Keratinocyte (primary cell): Measurements from ENCODE around the gene OR7G3. TPM values are rescaled to one million over a fixed set of nuclear protein-coding genes. Genes with fewer than 3 reads are reported as not detected.

Experiments
- DNase-seq: peaks from one replicate; pipeline ENCODE4 v3.0.0-alpha.2; 2011; ENCODE audit warnings: low read depth, missing footprints, low spot score
- FAIRE-seq: peaks from 2 replicates; lab custom pipeline; 2011; peaks lifted over from hg19 to GRCh38; lab: Jason Lieb, UNC
- H2AFZ ChIP-seq: 2 replicates; pipeline ENCODE4 v1.6.0; 2012; ENCODE audit warnings: low read length, control low read depth, inconsistent platforms; ENCODE audit not compliant: control insufficient read depth
- H3K27ac ChIP-seq: 2 replicates; pipeline ENCODE4 v1.5.1; 2011; ENCODE audit warnings: low read length; ENCODE audit not compliant: control insufficient read depth, insufficient read depth
- H3K27me3 ChIP-seq: 3 replicates; pipeline ENCODE4 v1.6.0; 2011; ENCODE audit warnings: low read length; ENCODE audit not compliant: control insufficient read depth, insufficient read depth; ENCODE audit errors: extremely low read depth
- H3K36me3 ChIP-seq, 2 experiments: 2 replicates in 1 of 2; 3 replicates in 1 of 2; pipeline ENCODE4 v1.5.1; 2011; ENCODE audit warnings: low read length in 2 of 2, mild to moderate bottlenecking in 1 of 2; ENCODE audit not compliant: control insufficient read depth in 2 of 2, insufficient read depth in 2 of 2; ENCODE audit errors: extremely low read depth in 1 of 2
- H3K4me1 ChIP-seq: 3 replicates; pipeline ENCODE4 v1.5.1; 2011; ENCODE audit warnings: low read length; ENCODE audit not compliant: control insufficient read depth, insufficient read depth; ENCODE audit errors: extremely low read depth
- H3K4me2 ChIP-seq: 3 replicates; pipeline ENCODE4 v1.6.0; 2011; ENCODE audit warnings: low read depth, low read length; ENCODE audit not compliant: control insufficient read depth, insufficient read depth; ENCODE audit errors: extremely low read depth
- H3K4me3 ChIP-seq, 3 experiments: fragments of 200-600 bp in 1 of 3; sonication (generic) in 1 of 3; 2 replicates in 2 of 3; 3 replicates in 1 of 3; pipeline ENCODE4 v1.5.1; 2011 to 2016; ENCODE audit warnings: low read length in 3 of 3, mild to moderate bottlenecking in 3 of 3, control low read depth in 2 of 3, inconsistent platforms in 1 of 3, low read depth in 1 of 3, mixed read lengths in 1 of 3, mixed run types in 1 of 3, moderate library complexity in 1 of 3; ENCODE audit not compliant: control insufficient read depth in 2 of 3, insufficient read depth in 2 of 3; ENCODE audit errors: extremely low read depth in 1 of 3
- H3K79me2 ChIP-seq: 2 replicates; pipeline ENCODE4 v1.6.0; 2012; ENCODE audit warnings: low read length; ENCODE audit not compliant: control insufficient read depth, insufficient read depth
- H3K9ac ChIP-seq: 3 replicates; pipeline ENCODE4 v1.6.0; 2011; ENCODE audit warnings: low read length; ENCODE audit not compliant: control insufficient read depth, insufficient read depth; ENCODE audit errors: extremely low read depth
- H3K9me1 ChIP-seq: 3 replicates; pipeline ENCODE4 v1.6.0; 2011; ENCODE audit warnings: low read length; ENCODE audit not compliant: control insufficient read depth, insufficient read depth; ENCODE audit errors: extremely low read depth
- H3K9me3 ChIP-seq: 2 replicates; pipeline ENCODE4 v1.5.1; 2012; ENCODE audit warnings: low read depth, low read length; ENCODE audit not compliant: control insufficient read depth
- H4K20me1 ChIP-seq: 3 replicates; pipeline ENCODE4 v1.6.0; 2011; ENCODE audit warnings: low read length; ENCODE audit not compliant: control insufficient read depth, insufficient read depth; ENCODE audit errors: extremely low read depth
- CTCF ChIP-seq, 3 experiments: IDR thresholded peaks in 1 of 3; conservative IDR thresholded peaks in 1 of 3; optimal IDR thresholded peaks in 1 of 3; 2 replicates in 2 of 3; 3 replicates in 1 of 3; pipeline versions ENCODE3 to v1.5.1; 2011; ENCODE audit warnings: low read length in 3 of 3, mild to moderate bottlenecking in 3 of 3, moderate library complexity in 2 of 3, control low read depth in 1 of 3, inconsistent platforms in 1 of 3; ENCODE audit not compliant: insufficient read depth in 2 of 3; ENCODE audit errors: extremely low read depth in 1 of 3
- EZH2 ChIP-seq: IDR thresholded peaks from one replicate; pipeline ENCODE4 v1.6.1; 2012; ENCODE audit warnings: inconsistent platforms, mild to moderate bottlenecking, low read length, moderate library complexity
- dilution Hi-C: fragments of 300-500 bp; cut with MboI; formaldehyde crosslinking; loops from one replicate; pipeline ENCODE4 v1.7.0; 2020; ENCODE audit warnings: low sequenced_read_pairs; ENCODE audit not compliant: extremely low pct_ligation_motif_present
- polyA plus RNA-seq, 5 experiments: library from polyadenylated mRNA; depleted of rRNA in 3 of 5; stranded (reverse) in 3 of 5; stranded (forward) in 1 of 5; unstranded in 1 of 5; fragments of >200 nt; gene quantifications; 1 replicate in 1 of 5; 2 replicates in 3 of 5; 3 replicates in 1 of 5; pipeline versions ENCODE4 v1.2.1 to v1.2.3, GENCODE V29; 2011 to 2012; ENCODE audit warnings: missing spikeins in 2 of 5, low read depth in 1 of 5, low replicate concordance in 1 of 5

The OR7G3 gene
- polyA plus RNA-seq, 1 donor (not counting 4 experiments of a cell fraction or from before 2014, with no cell fraction given), result not detected

GRCh38 chr19:9165261-9165660, 38.5 kb upstream of the OR7G3 start:
- H3K9me1 ChIP-seq, result no peaks in the 10 kb centered on the region
- no peak overlapping the region for H3K4me2 ChIP-seq
- no peaks in the 10 kb centered on the region for H3K27me3 ChIP-seq
- H3K4me3 ChIP-seq, result no peak overlapping the region
- dilution Hi-C loops, result no loop called here
- no peak overlapping the region for H3K27ac ChIP-seq
- TF ChIP-seq CTCF (optimal IDR thresholded peaks at IDR 0.05 in 1 of 3, IDR thresholded peaks at IDR 0.05 in 1 of 3, conservative IDR thresholded peaks at IDR 0.05 in 1 of 3; ENCODE audit: extremely low read depth in 1 of 3, insufficient read depth in 2 of 3, low read length in 3 of 3), result no peak
- no peak for TF ChIP-seq EZH2
- FAIRE-seq (no peak), DNase-seq (no peak)
- H3K79me2 ChIP-seq, result no peaks in the 10 kb centered on the region
- no peaks in the 10 kb centered on the region for H4K20me1 ChIP-seq
- no peaks in the 10 kb centered on the region for H3K4me1 ChIP-seq
- H3K9ac ChIP-seq, result no peak overlapping the region
- peaks cover 18 to 30% of the 10 kb centered on the region in 2 experiments for H3K36me3 ChIP-seq
- no peak overlapping the region for H2AFZ ChIP-seq
- peaks cover 24% of the 10 kb centered on the region for H3K9me3 ChIP-seq

- Histone ChIP-seq H3K36me3 (peaks cover 39 to 50% of the 10 kb centered on the region in 2 experiments), H2AFZ (no peak overlapping the region), H3K4me3 (no peak overlapping the region), H3K27me3 (no peaks in the 10 kb centered on the region), H4K20me1 (no peaks in the 10 kb centered on the region), H3K9me1 (no peaks in the 10 kb centered on the region), H3K27ac (no peak overlapping the region), H3K9ac (no peak overlapping the region), H3K4me2 (no peak overlapping the region), H3K79me2 (no peaks in the 10 kb centered on the region), H3K4me1 (no peaks in the 10 kb centered on the region), H3K9me3 (peaks cover 34% of the 10 kb centered on the region)
- no peak for DNase-seq
- dilution Hi-C loops, result no loop called here
- no peak for FAIRE-seq
- no peak for TF ChIP-seq CTCF (optimal IDR thresholded peaks at IDR 0.05 in 1 of 3, IDR thresholded peaks at IDR 0.05 in 1 of 3, conservative IDR thresholded peaks at IDR 0.05 in 1 of 3; ENCODE audit: extremely low read depth in 1 of 3, insufficient read depth in 2 of 3, low read length in 3 of 3)
- TF ChIP-seq EZH2, result no peak
Measured at GRCh38 chr19:9161427-9161826, 34.7 kb upstream of the OR7G3 start.
